Fibroblast of gingiva (primary cell): ENCODE measurements around the gene PRPF6.
"Not testable (repeated sequence)": the region's sequence is repeated elsewhere in the genome, so short reads cannot be mapped to it uniquely, and the experiment has no call there.

Source experiments
- DNase-seq: peaks from one replicate; pipeline ENCODE4 v3.0.0-alpha.2; 2011; ENCODE audit warnings: low read depth

PRPF6 gene

DNA sequence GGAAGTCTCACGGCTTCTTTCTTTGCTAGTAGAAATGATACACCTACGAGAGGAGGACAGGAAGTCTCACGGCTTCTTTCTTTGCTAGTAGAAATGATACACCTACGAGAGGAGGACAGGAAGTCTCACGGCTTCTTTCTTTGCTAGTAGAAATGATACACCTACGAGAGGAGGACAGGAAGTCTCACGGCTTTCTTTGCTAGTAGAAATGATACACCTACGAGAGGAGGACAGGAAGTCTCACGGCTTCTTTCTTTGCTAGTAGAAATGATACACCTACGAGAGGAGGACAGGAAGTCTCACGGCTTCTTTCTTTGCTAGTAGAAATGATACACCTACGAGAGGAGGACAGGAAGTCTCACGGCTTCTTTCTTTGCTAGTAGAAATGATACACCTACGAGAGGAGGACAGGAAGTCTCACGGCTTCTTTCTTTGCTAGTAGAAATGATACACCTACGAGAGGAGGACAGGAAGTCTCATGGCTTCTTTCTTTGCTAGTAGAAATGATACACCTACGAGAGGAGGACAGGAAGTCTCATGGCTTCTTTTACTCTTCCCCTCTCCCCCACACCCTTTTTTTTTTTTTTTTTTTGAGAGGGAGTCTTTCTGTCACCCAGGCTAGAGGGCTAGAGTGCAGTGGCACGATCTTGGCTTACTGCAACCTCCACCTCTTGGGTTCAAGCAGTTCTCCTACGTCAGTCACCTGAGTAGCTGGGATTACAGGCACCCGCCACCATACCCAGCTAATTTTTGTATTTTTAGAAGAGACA lies 31.6 kb downstream of the PRPF6 start:
- not testable (repeated sequence) for DNase-seq

DNA sequence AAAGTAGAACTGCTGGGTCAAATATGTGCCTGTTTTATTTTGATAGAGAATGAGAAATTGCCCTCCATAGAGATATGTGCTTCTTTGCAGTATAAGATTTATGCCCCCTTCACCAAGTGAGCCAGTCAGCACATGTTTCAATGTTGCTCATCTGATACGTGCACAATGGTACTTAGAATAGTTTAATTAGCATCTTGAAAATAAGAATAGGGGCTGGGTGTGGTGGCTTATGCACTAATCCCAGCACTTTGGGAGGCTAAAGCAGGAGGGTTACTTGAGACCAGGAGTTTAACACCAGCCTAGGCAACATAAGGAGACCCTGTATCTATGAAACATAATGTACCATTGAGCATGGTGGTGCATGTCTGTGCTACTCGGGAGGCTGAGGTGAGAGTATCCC lies 34.7 kb downstream of the PRPF6 start:
- DNase-seq = no peak

- no peak for DNase-seq
These were observed 40.4 kb downstream of the PRPF6 start for GRCh38 chr20:64021124-64021975.

DNA sequence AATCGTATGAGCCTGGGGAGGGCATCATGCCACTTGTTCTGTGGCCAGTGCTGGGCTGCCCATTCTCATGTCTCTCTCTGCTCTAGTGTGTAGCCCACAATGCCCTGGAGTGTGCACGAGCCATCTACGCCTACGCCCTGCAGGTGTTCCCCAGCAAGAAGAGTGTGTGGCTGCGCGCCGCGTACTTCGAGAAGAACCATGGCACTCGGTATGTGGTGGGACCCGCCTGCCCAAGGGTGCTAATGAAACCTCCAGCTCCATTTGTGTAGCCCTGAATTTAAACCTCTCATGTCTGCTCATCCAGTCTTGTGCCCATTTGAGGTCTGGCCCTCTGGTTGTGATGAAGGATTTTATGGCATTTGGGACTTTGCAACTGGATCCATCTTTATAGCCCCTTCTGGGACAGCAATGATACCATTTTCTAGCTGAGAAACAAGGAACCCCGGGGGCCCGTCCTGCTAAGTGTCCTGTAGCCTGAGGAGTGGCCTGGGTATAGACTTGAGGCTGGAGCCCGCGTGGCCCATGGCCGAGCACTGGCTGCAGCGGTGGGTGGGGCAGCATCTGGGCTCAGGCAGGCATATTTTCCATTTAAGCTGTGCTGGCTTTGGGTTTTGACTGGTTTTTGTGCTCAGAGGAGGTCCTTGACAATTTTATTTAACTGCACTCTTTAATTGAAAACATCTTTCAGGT lies 41.9 kb downstream of the PRPF6 start:
- DNase-seq = peak; percentile 28

- no peak for DNase-seq
These were observed 42.6 kb downstream of the PRPF6 start for GRCh38 chr20:64023361-64024140.

DNA sequence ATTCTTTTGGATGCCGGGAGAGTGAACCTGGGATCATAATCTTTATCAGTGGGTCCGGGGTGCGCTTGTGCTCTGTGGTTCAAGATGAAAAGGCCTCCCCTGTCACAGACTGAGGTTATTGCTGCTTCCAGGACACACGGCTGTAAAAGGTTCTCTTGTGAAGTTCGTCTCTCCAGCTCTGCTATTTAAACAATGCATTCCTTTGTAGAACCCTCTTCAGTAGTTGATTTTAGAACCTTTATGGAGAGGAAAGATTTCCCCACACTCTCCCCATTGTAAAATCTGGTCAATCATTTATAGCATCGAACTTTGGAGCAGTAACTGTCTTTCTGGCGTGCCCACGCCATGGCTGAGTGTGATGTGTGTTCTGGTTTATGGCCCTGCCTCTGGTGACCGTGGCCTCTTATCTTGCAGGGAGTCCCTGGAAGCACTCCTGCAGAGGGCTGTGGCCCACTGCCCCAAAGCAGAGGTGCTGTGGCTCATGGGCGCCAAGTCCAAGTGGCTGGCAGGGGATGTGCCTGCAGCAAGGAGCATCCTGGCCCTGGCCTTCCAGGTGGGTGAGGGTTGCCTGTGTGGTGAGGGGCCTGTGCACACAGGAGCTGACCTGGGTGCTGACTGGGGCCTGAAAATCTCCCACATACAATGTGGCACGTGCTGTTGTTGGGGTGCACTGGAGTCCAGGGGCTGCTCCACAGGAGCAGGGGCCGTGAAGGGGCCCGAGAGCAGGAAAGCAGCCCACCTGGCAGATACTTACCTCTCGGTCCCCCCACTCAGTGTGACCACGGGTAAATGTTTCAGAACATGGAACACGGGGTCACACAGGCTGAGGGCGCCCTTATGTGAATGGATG lies 43.4 kb downstream of the PRPF6 start:
- no peak for DNase-seq

- DNase-seq = no peak
These were observed 44.3 kb downstream of the PRPF6 start for GRCh38 chr20:64025101-64025825.

- peak; percentile 58 for DNase-seq
These were observed 45.0 kb downstream of the PRPF6 start for GRCh38 chr20:64025826-64026412.

GRCh38 chr20:64027981-64028685 lies 47.2 kb downstream of the PRPF6 start:
- DNase-seq = no peak

DNA sequence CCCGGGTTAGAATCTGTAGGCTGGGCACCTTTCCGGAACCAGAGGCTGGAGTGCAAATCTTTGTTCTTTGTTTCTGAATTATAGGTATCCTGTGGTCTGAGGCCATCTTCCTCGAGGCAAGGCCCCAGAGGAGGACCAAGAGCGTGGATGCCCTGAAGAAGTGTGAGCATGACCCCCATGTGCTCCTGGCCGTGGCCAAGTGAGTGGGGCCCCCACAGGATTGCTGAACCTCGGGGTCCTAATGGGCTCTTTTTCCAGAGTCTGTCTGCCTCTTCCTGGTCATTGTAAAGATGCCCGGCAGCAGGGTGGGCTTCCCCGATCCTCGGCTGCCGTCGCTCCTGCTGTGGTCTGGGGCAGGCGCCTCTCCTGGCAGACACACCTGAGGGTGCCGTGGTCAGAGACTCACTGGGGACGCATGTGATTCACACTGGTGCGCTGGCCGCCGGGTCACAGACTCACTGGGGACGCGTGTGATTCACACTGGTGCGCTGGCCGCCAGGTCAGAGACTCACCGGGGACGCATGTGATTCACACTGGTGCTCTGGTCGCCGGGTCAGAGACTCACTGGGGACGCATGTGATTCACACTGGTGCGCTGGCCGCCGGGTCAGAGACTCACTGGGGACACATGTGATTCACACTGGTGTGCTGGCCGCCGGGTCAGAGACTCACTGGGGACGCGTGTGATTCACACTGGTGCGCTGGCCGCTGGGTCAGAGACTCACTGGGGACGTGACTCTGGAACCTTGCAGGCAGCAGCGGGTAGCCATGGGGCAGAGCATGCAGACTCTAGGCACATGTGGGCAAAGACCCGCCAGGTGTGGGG lies 48.6 kb downstream of the PRPF6 start:
- DNase-seq = no peak

DNA sequence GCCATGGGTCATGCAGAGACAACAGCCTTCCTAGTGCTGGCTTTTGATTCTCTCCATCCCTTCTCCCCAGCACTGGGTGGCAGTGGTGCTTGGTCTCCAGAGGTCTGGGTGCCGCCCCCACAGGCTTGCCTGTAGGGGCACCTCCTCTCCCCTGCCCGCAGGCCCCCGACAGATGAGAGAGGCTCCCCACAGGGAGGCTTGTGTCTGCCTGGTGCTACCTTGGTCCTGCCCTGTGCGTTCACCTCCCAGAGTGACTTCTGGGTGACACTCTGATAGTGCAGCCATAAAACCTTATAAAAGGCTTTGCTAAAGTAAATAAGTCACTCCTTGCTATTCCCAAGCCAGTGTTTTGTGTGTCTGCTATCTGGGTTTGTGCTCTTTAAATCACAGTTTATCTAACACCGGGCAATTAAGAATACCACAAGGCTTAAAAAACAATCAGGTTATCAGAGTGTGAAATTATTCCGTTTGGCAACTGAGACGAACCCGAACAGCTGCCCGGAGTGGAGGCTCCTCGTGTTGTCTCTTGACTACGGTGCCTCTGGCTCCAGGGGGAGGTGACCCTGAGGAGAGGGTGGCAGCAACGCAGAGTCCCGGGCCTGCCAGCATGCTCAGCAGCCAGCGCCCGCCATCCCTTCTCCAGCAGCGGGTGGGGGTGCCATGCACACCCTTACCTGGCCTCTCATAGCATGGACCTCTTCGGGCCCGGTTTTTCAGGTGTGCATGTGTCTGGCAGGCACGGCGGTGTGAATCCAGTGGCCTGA lies 49.6 kb downstream of the PRPF6 start:
- DNase-seq = no peak

DNA sequence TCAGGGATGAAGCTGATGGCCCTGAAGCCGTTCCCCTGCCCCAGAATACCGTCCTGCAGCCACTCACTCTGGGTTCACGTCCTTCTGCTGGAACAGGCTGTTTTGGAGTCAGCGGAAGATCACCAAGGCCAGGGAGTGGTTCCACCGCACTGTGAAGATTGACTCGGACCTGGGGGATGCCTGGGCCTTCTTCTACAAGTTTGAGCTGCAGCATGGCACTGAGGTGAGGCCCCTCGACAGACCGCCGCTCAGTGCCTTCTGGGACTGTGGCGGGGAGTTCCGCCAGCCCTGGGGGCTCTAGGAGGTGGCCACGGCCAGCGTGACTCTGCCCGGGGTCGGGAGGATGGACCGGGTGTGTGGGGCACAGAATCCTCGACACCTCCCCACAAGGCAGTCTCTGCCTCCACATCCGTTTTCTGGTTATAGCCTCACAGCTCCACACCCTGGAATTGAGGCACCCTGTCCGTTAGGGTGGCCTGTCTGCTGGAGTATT lies 50.9 kb downstream of the PRPF6 start:
- DNase-seq = no peak

DNA sequence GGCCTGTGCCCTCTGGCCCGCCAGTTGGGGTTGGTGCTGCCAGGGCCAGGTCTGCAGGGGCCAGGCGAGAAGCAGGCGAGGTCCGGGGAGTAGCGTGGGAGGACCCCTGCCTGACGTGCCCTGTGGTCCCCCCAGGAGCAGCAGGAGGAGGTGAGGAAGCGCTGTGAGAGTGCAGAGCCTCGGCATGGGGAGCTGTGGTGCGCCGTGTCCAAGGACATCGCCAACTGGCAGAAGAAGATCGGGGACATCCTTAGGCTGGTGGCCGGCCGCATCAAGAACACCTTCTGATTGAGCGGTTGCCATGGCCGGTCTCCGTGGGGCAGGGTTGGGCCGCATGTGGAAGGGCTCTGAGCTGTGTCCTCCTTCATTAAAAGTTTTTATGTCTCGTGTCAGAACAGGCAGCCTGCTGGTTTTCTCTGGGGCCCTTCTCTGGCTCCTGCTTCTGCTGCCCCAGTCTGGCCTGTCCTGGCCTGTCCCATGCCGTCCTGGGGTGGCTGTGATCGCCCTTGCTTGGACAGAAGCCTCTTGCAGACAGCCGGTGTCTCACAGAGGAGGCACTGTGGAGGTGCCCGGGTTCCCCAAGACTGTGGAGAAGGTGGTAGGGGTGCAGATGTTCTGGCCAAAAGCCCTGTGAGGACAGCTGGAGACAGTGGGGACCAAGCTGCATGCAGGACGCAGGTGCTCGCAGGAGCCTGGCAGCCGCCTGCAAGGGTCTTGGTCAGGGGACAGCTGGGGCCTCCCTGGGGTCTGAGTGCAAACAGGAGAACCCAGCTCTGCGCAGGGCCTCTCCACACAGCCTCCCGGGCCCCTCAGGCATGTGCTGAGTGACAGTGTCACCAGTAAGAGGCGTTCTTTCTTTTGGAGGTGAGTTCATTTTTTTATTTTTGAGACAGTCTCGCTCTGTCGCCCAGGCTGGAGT lies 52.0 kb downstream of the PRPF6 start:
- no peak for DNase-seq

DNA sequence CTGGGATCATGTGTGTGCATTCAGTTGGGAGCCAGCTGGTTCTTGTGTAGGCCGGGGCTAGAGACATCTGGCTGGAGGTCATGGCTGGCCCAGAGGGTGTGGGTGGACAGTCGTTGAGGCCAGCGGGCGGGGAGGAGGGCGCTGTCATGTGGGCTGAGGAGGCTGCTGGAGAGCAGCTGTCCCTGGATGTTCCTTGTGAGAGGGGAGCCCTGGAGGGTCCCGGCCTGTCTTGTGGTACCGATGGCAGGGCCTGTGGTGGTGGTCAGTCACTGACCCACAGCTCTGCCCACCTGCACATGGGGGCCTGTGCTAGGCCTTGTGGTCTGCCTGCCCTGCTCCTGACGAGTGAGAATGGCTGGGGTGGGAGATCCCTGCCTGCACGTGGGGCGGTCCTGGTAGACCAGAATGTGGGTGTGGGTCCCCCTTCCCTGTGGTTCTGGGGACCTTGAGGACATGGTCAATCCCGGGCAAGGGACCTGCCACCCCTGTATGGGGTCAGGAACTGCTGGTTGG lies 53.1 kb downstream of the PRPF6 start:
- no peak for DNase-seq

GRCh38 chr20:64035066-64035932 lies 54.4 kb downstream of the PRPF6 start:
- no peak for DNase-seq
